ENCODE results near the gene CRK.
"Not testable (repeated sequence)": the region's sequence is repeated elsewhere in the genome, so short reads cannot be mapped to it uniquely, and the experiment has no call there.

Gene CRK

GRCh38 chr17:1423456-1424135 lies 32.4 kb downstream of the CRK start:
- no peak for DNase-seq (ENCODE audit: low read depth, low spot score)

DNA sequence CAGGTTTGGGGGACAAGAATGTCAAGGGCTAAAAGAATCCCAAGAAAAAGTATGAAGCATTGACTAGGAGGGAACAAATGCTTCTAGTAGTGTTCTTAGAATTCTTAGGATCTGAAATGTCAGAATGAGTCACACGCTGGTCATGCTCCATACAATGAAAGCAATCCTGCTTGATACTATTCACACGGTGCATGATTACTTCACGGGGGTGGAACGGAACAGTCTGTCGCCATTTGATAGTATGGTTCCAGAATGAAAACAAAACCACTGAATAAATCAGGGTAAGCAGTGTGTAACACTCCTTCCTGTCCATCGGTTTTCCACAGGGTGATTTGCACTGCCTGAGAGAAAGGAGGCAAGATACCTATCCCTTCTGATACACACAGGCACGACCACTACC lies 33.1 kb downstream of the CRK start:
- peak; percentile 74 for DNase-seq (ENCODE audit: low read depth, low spot score)

- DNase-seq (ENCODE audit: low read depth, low spot score), result no peak
Measured at GRCh38 chr17:1421470-1421869, 34.6 kb downstream of the CRK start.

GRCh38 chr17:1420981-1421380 lies 35.1 kb downstream of the CRK start:
- no peak for DNase-seq (ENCODE audit: low read depth, low spot score)

DNA sequence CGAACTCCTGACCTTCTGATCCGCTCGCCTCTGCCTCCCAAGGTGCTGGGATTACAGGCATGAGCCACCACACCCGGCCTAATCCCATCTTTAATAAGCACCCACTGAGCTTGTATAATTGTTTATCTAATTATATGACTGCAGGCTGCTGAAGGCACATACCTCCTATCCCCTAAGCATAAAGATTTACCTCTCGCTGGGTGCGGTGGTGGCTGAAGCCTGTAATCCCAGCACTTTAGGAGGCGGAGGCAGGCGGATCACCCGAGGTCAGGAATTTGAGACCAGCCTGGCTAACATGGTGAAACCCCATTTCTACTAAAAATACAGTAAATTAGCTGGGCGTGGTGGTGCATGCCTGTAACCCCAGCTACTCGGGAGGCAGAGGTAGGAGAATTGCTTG lies 35.9 kb downstream of the CRK start:
- DNase-seq (ENCODE audit: low read depth, low spot score), result no peak

DNA sequence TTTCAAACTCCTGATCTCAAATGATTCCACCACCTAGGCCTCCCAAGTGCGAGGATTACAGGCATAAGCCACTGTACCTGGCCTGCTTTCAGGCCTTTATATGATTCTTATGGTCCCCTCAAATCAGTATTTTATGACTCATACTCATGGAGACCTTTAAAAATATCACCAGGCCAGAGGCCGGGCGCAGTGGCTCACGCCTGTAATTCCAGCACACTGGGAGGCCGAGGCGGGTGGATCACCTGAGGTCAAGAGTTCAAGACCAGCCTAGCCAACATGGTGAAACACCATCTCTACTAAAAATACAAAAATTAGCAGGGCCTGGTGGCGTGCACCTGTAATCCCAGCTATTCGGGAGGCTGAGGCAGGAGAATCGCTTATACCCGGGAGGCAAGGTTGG lies 37.6 kb downstream of the CRK start:
- not testable (repeated sequence) for DNase-seq (ENCODE audit: low read depth, low spot score)

GRCh38 chr17:1416414-1416813 lies 39.6 kb downstream of the CRK start:
- no peak for DNase-seq (ENCODE audit: low read depth, low spot score)

GRCh38 chr17:1414634-1415033 lies 41.4 kb downstream of the CRK start:
- DNase-seq (ENCODE audit: low read depth, low spot score), result no peak

DNA sequence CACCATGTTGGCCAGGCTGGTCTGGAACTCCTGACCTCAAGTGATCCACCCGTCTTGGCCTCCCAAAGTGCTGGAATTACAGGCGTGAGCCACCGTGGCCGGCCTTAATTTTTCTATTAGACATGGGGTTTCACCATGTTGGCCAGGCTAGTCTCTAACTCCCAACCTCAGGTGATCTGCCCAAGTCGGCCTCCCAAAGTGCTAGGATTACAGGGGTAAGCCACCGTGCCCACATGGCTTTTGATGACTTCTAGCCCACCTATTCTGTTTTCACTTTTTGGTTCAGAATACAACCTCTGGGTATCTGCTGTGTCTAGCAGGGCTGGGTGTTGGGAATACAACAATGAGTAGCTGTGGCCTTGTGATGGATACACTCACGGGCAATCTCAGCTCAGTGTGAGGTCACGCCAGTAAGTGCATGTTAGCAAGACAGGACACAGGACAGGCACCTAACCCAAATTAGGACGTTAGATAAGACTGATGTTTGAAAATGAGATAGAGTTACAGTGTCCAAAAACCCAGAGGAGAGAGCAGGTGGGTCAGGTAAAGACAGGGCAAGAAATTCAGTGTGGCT lies 41.9 kb downstream of the CRK start:
- DNase-seq (ENCODE audit: low read depth, low spot score), result no peak

DNA sequence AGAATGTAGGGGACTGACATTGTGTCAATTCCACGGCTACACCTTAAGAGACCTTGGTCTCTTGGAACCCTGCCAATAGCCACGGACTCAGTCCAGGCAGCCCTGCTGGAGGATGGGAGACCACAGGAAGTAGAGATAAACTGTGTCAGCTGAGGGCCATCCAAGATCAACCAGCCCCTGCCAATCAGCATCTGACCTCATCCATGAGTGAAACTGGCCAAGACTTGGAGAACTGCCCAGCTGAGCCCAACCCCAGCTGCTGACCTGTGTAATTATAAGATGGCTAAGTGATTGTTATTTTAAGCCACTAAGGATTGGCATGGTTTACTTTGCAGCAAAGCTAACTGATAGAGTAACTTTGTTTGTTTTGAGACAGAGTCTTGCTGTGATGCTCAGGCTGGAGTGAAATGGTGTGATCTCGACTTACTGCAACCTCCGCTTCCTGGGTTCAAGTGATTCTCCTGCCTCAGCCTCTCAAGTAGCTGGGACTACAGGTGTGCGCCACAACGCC lies 42.7 kb downstream of the CRK start:
- DNase-seq (ENCODE audit: low read depth, low spot score), result no peak

GRCh38 chr17:1412185-1413110 lies 43.6 kb downstream of the CRK start:
- no peak for DNase-seq (ENCODE audit: low read depth, low spot score)

DNA sequence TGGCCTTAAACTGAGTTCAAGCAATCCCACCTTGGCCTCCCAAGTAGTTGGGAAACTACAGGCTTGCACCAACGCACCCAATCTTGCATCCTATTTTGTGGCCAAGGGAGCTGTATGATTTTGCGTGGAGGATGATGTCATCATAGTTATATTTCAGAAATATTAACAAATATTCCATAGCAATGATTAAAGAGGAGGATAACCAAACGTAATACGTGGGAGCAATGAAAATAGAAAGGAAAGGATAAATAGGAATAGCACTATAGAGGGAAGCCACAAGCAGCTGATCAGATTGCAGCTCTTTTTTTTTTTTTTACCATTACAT lies 53.8 kb downstream of the CRK start:
- no peak for DNase-seq (ENCODE audit: low read depth, low spot score)

DNA sequence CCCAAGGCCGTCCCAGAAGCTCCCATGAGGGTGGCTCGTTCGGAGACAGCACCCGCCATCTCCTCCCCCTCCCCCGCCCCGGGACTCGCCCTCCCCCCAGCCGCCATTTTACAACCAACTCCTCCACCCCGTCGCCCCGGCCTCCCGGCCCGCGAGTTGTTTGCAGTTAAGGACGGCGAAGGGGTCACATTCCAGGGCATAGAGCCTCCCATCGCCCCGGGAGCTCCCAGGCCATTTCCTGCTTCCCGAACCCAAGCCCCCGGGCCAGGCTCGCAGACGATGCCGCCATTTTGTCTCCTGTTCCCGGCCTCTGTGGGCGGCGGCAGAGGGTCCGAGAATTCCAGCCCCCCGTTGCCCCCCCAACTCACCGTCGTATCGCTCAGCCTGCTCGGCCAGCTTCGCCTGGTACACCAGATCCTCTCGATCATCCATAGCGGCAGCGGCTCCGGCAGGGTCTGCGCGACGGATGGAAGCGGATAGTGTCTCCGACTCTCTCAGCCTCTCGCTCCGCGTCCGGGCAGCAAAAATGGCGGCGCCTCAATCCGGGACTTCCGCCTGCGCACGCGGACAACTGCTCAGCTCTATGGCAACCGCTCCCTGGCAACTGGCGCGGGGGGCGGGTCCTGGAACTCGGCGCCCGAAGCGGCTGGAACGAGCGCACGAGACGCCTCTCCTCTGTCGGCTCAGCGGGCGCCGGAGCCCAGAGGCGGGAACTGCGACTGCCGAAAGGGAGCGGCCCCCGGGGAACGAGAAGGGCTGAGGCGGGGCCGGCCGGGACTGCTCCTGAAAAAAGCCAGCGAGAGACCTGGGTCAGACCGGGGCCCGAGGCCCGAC lies 56.1 kb downstream of the CRK start, which contains the start of gene YWHAE:
YWHAE (minus strand) TSS at position 544 of the 834 bp plus-strand sequence; CDS start at position 432, 112 bp downstream.
- DNase-seq (ENCODE audit: low read depth, low spot score), result peak; percentile 83

- no peak for DNase-seq (ENCODE audit: low read depth, low spot score)
Measured at GRCh38 chr17:1398931-1399678, 56.9 kb downstream of the CRK start.

- DNase-seq (ENCODE audit: low read depth, low spot score), result no peak
Measured at GRCh38 chr17:1398028-1398427, 58.0 kb downstream of the CRK start.

DNA sequence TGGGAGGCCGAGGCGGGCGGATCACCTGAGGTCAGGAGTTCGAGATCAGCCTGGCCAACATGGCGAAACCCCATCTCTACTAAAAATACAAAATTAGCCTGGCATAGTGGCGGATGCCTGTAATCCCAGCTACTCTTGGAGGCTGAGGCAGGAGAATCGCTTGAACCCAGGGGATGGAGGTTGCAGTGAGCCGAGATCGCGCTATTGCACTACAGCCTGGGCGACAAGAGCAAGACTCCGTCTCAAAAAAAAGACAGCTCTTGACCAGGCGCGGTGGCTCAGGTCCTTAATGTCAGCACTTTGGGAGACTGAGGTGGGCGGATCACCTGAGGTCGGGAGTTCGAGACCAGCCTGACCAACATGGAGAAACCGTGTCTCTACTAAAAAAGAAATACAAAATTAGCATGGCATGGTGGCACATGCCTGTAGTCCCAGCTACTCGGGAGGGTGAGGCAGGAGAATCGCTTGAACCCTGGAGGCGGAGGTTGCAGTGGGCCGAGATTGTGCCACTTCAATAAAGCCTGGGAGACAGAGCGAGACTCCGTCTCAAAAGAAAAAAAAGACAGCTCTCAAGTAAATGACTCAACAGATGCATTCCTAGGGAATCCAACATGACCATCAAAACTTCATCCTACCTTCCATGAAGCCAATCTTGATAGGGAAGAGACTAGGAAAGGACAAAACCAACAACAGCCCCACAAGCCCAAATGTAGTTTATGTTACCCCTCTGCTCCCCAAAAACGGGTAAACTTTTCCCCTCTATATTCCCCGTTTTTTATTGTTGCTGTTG lies 60.0 kb downstream of the CRK start:
- DNase-seq (ENCODE audit: low read depth, low spot score), result not testable (repeated sequence)

- no peak for DNase-seq (ENCODE audit: low read depth, low spot score)
Measured at GRCh38 chr17:1391577-1391976, 64.5 kb downstream of the CRK start.

DNA sequence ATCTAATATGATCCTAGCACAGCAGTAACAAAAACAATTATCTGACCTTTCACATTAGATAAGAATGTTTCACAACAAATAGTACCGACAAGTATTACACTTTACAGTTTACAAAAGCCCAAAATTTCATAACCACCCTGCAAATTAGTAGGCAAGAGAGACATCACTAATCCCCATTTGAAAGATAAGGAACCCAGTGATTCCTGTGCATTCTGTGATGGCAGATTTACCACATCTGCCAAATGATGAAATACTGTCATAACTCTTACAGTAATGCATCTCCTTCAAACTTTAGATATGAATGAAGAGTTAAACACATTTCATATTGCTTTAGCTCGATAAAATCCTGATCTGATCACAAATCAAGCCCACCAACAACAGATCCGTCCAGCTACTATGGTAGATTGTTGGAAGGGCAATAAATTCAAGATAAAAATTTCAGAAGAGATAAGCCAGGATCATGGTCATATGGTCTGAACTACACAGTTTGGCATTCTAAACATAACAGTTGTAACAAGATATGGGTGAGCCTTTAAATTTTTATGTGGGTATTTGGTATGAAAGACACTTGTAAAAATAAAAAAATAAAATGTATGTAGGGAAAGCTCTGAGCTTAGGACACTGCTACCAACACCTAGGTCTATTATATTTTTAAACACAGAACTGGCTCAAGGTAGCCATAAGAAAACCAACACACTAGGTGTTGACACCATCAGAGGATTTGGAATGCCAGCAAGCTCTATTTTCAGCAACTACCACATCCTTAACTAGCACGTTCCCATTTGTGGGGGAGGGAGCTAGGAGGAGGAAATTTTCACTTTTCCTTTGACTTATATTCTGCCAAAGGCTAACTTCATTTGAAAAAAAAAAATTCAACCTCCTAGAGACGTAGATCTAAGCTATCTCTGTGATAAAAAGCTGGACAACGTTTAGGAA lies 65.3 kb downstream of the CRK start:
- no peak for DNase-seq (ENCODE audit: low read depth, low spot score)

Measured in smooth muscle cell of the brain vasculature (primary cell).